GM12874 (cell line): Measurements from ENCODE around the gene ST8SIA2.

Source experiments
- CTCF ChIP-seq: IDR thresholded peaks from 2 replicates; pipeline ENCODE4 v1.5.1; 2011; ENCODE audit warnings: low read depth, mild to moderate bottlenecking, control low read depth, low read length, moderate library complexity; ENCODE audit not compliant: insufficient read depth

Gene ST8SIA2

GRCh38 chr15:92444631-92445030 is 51.0 kb downstream of the ST8SIA2 start:
- no peak for TF ChIP-seq CTCF

DNA sequence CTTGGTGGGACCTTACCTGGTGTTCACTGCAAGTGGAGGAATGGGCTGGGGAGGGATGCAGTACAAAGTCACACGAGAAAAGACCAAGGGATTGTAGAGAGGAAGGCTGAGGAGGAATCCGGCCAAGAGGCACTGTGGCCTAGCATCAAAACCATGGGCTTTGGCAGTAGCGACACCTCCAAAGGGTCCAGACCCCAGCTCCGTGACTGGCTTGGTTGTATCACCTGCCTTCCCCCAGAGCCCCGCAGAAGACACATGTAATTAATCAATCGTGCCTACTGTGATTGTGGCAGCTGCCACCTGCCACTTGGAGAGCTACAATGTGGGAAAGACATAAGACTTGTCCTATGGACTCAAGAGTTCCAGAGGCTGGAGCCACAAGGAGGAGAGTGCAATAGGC is 54.7 kb downstream of the ST8SIA2 start:
- no peak for TF ChIP-seq CTCF

DNA sequence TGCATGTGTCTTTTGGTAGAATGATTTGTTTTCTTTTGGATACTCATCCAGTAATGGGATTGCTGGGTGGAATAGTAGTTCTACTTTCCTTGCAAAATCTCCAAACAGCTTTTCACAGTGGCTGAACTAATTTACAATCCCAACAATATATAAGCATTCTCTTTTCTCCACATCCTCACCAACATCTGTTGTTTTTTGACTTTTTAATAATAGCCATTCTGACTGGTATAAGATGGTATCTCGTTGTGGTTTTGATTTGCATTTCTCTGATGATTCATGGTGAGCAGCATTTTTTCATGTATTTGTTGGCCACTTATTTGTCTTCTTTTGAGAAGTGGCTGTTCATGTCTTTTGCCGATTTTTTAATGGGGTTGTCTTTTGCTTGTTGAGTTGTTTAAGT is 55.8 kb downstream of the ST8SIA2 start:
- TF ChIP-seq CTCF: no peak

- TF ChIP-seq CTCF: no peak
Observed at GRCh38 chr15:92451225-92451825, 57.6 kb downstream of the ST8SIA2 start.

DNA sequence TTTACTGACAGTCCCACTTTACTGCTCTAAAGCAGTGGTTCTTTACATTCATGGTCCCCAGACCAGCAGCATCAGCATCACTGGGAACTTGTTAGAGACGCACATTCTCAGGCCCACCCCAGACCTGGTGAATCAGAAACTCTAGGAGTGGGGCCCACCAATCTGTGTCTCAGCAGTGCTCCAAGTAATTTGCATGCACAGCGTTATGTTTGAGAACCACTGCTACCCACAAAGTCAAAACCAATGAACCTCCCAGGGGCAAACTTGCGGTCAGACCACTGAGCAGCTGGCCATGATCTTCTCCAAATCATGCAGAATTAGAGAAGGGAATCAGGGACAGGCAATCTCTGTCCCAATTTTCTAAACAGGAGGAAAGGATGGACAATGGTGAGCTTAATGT is 58.5 kb downstream of the ST8SIA2 start:
- TF ChIP-seq CTCF: no peak

- TF ChIP-seq CTCF: no peak
Observed at GRCh38 chr15:92453607-92454006, 59.9 kb downstream of the ST8SIA2 start.

DNA sequence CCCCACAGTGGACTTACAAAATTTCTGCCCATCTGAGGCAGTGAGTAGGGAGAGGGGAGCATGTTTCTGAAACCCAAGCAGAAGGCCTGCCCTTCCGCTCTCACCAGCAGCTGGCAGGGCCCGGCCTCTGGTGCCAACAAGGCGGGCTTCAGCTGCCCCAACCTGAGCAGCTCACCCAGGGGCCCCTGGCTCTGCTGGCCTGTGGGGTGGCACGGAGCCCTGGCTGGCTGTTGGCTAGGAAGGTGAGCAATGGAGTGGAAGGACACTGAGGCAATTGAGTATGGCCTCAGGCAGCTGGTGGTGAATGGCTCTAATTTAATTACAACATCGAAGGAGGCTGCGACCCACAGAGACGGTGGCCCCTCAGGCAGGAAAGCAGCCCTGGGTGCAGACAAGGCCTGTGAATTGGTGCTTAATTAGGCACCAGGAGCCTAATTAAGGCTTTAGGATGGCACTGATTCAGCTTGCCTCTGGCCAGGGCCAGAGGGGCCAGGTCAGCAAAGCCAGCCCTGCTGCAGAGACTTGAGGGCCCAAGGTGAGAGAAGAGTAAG is 60.9 kb downstream of the ST8SIA2 start:
- no peak for TF ChIP-seq CTCF

DNA sequence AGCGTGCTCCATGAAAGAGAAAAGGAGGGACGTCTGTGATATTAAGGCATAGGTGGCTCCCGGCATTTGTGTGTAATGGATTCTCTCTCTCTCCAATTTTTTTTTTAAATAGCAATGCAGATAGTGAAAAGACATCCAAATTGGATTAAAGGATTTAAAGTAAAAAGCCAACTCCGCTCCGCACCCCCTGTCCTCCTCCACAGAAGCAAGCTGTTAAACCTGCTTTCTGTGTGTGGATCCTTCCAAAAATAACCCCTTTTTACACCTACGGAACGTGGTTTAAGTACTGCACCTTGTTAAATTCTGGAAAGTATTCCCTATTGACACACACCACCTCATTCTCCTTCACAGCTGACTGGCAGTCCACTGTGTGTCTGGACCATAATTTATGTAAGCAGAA is 61.6 kb downstream of the ST8SIA2 start:
- no peak for TF ChIP-seq CTCF
